ENCODE measurements around the gene CD27. TPM values are rescaled to one million over a fixed set of nuclear protein-coding genes. Genes with fewer than 3 reads are reported as not detected.

Gene CD27
- total and polyA plus RNA-seq, 2 of the 13 experiments (the other 11 are each of a cell fraction or from before 2014, with no cell fraction given) = 0.12 TPM; not detected in 1

DNA sequence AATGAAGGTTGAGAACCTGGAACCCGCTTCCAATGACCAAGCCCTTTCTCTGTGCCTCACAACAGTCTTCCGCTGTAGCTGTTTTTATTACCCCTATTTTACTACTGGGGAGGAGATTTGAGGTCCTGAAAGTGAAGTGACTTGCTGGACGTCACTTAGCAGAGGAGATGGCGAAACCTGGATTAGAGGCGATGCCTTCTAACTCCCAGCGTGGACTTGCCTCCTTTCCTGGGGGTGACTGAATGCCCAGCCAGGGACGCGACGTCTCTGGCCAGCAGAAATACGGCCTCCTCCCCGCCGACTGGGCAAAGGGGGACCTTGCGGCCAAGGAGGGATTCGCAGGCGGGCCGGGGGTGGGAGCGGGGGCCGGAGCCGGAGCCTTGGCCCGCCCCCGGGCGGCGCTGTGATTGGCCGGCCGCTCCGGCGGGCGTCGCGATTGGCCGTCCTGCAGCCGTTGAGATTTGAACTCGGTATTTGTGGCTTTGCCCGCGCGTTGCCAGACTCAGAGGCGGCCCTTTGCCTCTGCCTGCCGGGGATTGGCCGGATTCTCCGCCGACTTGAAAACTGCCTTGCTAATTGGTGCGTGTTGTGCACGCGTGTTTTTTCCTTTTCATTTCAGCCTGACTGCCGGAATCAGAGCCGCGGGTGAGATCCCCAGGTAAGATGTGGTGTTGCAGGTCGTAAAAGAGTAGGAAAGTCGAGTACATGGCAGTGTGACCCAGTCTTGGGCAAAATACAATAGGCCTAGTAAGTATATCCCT, 48.9 kb downstream of the CD27 start, which contains the start of gene NCAPD2 (continued):
- TF ChIP-seq SP1 (IDR thresholded peaks at IDR 0.05) (no peak), SP1 (CRISPR knock-in tag; IDR thresholded peaks at IDR 0.05) (peak; percentile 35; the same call in 1 of the 2 replicates), MXI1 (IDR thresholded peaks at IDR 0.05; ENCODE audit: borderline replicate concordance, low read depth, low read length) (peak; percentile 81; the same call in 2 of the 3 replicates), BCL6 (CRISPR knock-in tag; IDR thresholded peaks at IDR 0.05) (0 out of 2 replicates have a peak, but pooled peaks have one; percentile 3), RFXAP (CRISPR knock-in tag; IDR thresholded peaks at IDR 0.05; ENCODE audit: borderline replicate concordance) (peak; percentile 79; the same call in 1 of the 2 replicates), PHF5A (CRISPR knock-in tag; IDR thresholded peaks at IDR 0.05; ENCODE audit: low read depth, unreplicated experiment) (no peak), STAT5B (CRISPR knock-in tag; IDR thresholded peaks at IDR 0.05) (no peak), REPIN1 (CRISPR knock-in tag; IDR thresholded peaks at IDR 0.05; ENCODE audit: borderline replicate concordance, low read depth) (no peak), ZFY (CRISPR knock-in tag; IDR thresholded peaks at IDR 0.05) (0 out of 2 replicates have a peak, but pooled peaks have one; percentile 7), ZNF766 (CRISPR knock-in tag; IDR thresholded peaks at IDR 0.05; ENCODE audit: borderline replicate concordance) (peak; percentile 38; the same call in 1 of the 2 replicates), ZNF256 (CRISPR knock-in tag; conservative IDR thresholded peaks at IDR 0.05) (0 out of 2 replicates have a peak, but pooled peaks have one; percentile 7), NR2F2 (IDR thresholded peaks at IDR 0.05; ENCODE audit: borderline replicate concordance, low read depth) (0 out of 2 replicates have a peak, but pooled peaks have one; percentile 5), CHD4 (IDR thresholded peaks at IDR 0.05; ENCODE audit: borderline replicate concordance, low read length) (0 out of 2 replicates have a peak, but pooled peaks have one; percentile 45), EED (CRISPR knock-in tag; IDR thresholded peaks at IDR 0.05) (0 out of 2 replicates have a peak, but pooled peaks have one; percentile 42), NFE2L1 (CRISPR knock-in tag; IDR thresholded peaks at IDR 0.05; ENCODE audit: borderline replicate concordance) (no peak), KMT2A (CRISPR knock-in tag; IDR thresholded peaks at IDR 0.05) (0 out of 2 replicates have a peak, but pooled peaks have one; percentile 17), ZNF562 (CRISPR knock-in tag; IDR thresholded peaks at IDR 0.05; ENCODE audit: borderline replicate concordance) (no peak)
- TF ChIP-seq, protein P1, sequence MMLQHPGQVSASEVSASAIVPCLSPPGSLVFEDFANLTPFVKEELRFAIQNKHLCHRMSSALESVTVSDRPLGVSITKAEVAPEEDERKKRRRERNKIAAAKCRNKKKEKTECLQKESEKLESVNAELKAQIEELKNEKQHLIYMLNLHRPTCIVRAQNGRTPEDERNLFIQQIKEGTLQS (CRISPR knock-in tag; IDR thresholded peaks at IDR 0.05) = no peak
- TF ChIP-seq, protein P2, sequence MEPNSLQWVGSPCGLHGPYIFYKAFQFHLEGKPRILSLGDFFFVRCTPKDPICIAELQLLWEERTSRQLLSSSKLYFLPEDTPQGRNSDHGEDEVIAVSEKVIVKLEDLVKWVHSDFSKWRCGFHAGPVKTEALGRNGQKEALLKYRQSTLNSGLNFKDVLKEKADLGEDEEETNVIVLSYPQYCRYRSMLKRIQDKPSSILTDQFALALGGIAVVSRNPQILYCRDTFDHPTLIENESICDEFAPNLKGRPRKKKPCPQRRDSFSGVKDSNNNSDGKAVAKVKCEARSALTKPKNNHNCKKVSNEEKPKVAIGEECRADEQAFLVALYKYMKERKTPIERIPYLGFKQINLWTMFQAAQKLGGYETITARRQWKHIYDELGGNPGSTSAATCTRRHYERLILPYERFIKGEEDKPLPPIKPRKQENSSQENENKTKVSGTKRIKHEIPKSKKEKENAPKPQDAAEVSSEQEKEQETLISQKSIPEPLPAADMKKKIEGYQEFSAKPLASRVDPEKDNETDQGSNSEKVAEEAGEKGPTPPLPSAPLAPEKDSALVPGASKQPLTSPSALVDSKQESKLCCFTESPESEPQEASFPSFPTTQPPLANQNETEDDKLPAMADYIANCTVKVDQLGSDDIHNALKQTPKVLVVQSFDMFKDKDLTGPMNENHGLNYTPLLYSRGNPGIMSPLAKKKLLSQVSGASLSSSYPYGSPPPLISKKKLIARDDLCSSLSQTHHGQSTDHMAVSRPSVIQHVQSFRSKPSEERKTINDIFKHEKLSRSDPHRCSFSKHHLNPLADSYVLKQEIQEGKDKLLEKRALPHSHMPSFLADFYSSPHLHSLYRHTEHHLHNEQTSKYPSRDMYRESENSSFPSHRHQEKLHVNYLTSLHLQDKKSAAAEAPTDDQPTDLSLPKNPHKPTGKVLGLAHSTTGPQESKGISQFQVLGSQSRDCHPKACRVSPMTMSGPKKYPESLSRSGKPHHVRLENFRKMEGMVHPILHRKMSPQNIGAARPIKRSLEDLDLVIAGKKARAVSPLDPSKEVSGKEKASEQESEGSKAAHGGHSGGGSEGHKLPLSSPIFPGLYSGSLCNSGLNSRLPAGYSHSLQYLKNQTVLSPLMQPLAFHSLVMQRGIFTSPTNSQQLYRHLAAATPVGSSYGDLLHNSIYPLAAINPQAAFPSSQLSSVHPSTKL (CRISPR knock-in tag; IDR thresholded peaks at IDR 0.05) = no peak
- TF ChIP-seq, protein P3, sequence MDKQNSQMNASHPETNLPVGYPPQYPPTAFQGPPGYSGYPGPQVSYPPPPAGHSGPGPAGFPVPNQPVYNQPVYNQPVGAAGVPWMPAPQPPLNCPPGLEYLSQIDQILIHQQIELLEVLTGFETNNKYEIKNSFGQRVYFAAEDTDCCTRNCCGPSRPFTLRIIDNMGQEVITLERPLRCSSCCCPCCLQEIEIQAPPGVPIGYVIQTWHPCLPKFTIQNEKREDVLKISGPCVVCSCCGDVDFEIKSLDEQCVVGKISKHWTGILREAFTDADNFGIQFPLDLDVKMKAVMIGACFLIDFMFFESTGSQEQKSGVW (CRISPR knock-in tag; IDR thresholded peaks at IDR 0.05; ENCODE audit: borderline replicate concordance) = no peak
- TF ChIP-seq, protein P4, sequence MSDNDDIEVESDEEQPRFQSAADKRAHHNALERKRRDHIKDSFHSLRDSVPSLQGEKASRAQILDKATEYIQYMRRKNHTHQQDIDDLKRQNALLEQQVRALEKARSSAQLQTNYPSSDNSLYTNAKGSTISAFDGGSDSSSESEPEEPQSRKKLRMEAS (IDR thresholded peaks at IDR 0.05) = peak; percentile 79
- TF ChIP-seq, protein P5, sequence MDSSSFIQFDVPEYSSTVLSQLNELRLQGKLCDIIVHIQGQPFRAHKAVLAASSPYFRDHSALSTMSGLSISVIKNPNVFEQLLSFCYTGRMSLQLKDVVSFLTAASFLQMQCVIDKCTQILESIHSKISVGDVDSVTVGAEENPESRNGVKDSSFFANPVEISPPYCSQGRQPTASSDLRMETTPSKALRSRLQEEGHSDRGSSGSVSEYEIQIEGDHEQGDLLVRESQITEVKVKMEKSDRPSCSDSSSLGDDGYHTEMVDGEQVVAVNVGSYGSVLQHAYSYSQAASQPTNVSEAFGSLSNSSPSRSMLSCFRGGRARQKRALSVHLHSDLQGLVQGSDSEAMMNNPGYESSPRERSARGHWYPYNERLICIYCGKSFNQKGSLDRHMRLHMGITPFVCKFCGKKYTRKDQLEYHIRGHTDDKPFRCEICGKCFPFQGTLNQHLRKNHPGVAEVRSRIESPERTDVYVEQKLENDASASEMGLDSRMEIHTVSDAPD (CRISPR knock-in tag; IDR thresholded peaks at IDR 0.05) = no peak
- TF ChIP-seq, protein P6, sequence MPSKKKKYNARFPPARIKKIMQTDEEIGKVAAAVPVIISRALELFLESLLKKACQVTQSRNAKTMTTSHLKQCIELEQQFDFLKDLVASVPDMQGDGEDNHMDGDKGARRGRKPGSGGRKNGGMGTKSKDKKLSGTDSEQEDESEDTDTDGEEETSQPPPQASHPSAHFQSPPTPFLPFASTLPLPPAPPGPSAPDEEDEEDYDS (CRISPR knock-in tag; IDR thresholded peaks at IDR 0.05) = peak; percentile 80
